H1 (cell line): ENCODE results near the gene DTWD2. TPM values are rescaled to one million over a fixed set of nuclear protein-coding genes. Genes with fewer than 3 reads are reported as not detected.

Experiments
- CTCF ChIA-PET: fragments of 300-600 bp; sonication (Branson Sonifier 250); formaldehyde crosslinking; loops from one replicate; lab custom pipeline; 2021; ENCODE audit not compliant: partially characterized antibody; lab: Charles Lee
- POLR2A ChIA-PET: fragments of 300-600 bp; sonication (Branson Sonifier 250); formaldehyde crosslinking; loops from one replicate; lab custom pipeline; 2021; ENCODE audit warnings: inconsistent platforms; ENCODE audit not compliant: partially characterized antibody; lab: Charles Lee
- DNase-seq, 2 experiments: peaks; one replicate each; pipeline versions ENCODE4 v3.0.0 to v3.0.0-alpha.2; 2010 to 2022; ENCODE audit warnings: low spot score in 2 of 2, low read depth in 1 of 2, mixed read lengths in 1 of 2
- FAIRE-seq: peaks from 2 replicates; lab custom pipeline; 2011; peaks lifted over from hg19 to GRCh38; lab: Jason Lieb, UNC
- H2AFZ ChIP-seq: 2 replicates; pipeline ENCODE4 v1.8.1; 2012; ENCODE audit warnings: low read length, inconsistent platforms
- H2AK5ac ChIP-seq: 2 replicates; pipeline ENCODE4 v1.6.1; 2013; ENCODE audit warnings: low read depth, low read length
- H2BK120ac ChIP-seq: replicated peaks from 2 replicates; pipeline ENCODE3; 2013; ENCODE audit warnings: low read depth, low read length, inconsistent platforms
- H2BK12ac ChIP-seq: 2 replicates; pipeline ENCODE4 v1.6.1; 2013; ENCODE audit warnings: low read depth, low read length
- H2BK15ac ChIP-seq: 2 replicates; pipeline ENCODE4 v1.6.1; 2013; ENCODE audit warnings: low read length
- H2BK20ac ChIP-seq: 2 replicates; pipeline ENCODE4 v1.6.1; 2013; ENCODE audit warnings: low read length
- H2BK5ac ChIP-seq: 2 replicates; pipeline ENCODE4 v1.6.1; 2013; ENCODE audit warnings: low read depth, low read length
- H3K14ac ChIP-seq: 2 replicates; pipeline ENCODE4 v1.6.1; 2013; ENCODE audit warnings: inconsistent platforms; ENCODE audit not compliant: insufficient read length
- H3K18ac ChIP-seq: 2 replicates; pipeline ENCODE4 v1.6.1; 2013; ENCODE audit warnings: low read length; ENCODE audit errors: extremely low read depth
- H3K23ac ChIP-seq: 2 replicates; pipeline ENCODE4 v1.6.1; 2013; ENCODE audit warnings: inconsistent platforms; ENCODE audit not compliant: insufficient read length
- H3K23me2 ChIP-seq: 2 replicates; pipeline ENCODE4 v1.6.1; 2013; ENCODE audit warnings: low read depth, low read length
- H3K27ac ChIP-seq: 2 replicates; pipeline ENCODE4 v1.6.1; 2011; ENCODE audit warnings: low read depth, low read length, inconsistent platforms
- H3K27me3 ChIP-seq, 4 experiments: replicated peaks in 1 of 4; 1 replicate in 1 of 4; 2 replicates in 3 of 4; pipeline versions ENCODE4 v1.6.1 to v1.8.1; 2011 to 2013; ENCODE audit warnings: low read length in 3 of 4, mild to moderate bottlenecking in 3 of 4, inconsistent platforms in 2 of 4, mixed read lengths in 2 of 4, moderate library complexity in 1 of 4; ENCODE audit not compliant: control insufficient read depth in 3 of 4, insufficient read depth in 3 of 4; ENCODE audit errors: extremely low read depth in 1 of 4
- H3K36me3 ChIP-seq, 4 experiments: 2 replicates each; pipeline versions ENCODE4 v1.6.1 to v1.8.1; 2011 to 2013; ENCODE audit warnings: mild to moderate bottlenecking in 4 of 4, low read length in 3 of 4, moderate library complexity in 2 of 4, control low read depth in 1 of 4, inconsistent platforms in 1 of 4; ENCODE audit not compliant: insufficient read depth in 4 of 4, control insufficient read depth in 2 of 4
- H3K4ac ChIP-seq: replicated peaks from 2 replicates; pipeline ENCODE3; 2013; ENCODE audit warnings: low read length, low read depth, mixed read lengths, inconsistent platforms; ENCODE audit not compliant: insufficient read length
- H3K4me1 ChIP-seq, 4 experiments: replicated peaks in 1 of 4; 1 replicate in 1 of 4; 2 replicates in 3 of 4; pipeline versions ENCODE4 v1.6.1 to v1.8.1; 2011 to 2013; ENCODE audit warnings: low read length in 3 of 4, inconsistent platforms in 2 of 4, mixed read lengths in 1 of 4; ENCODE audit not compliant: insufficient read depth in 4 of 4, control insufficient read depth in 3 of 4
- H3K4me2 ChIP-seq, 2 experiments: 2 replicates each; pipeline versions ENCODE4 v1.6.1 to v1.8.1; 2011 to 2013; ENCODE audit warnings: low read depth in 2 of 2, low read length in 2 of 2, control low read depth in 1 of 2, inconsistent platforms in 1 of 2, mild to moderate bottlenecking in 1 of 2; ENCODE audit not compliant: insufficient read depth in 1 of 2
- H3K4me3 ChIP-seq, 4 experiments: fragments of 200-600, 300-600 bp in 1 of 4; sonication (generic), shearing (Covaris generic), sonication (Bioruptor Twin) in 1 of 4; 2 replicates each; pipeline versions ENCODE4 v1.5.1 to v1.8.1; 2011 to 2016; ENCODE audit warnings: low read length in 4 of 4, low read depth in 3 of 4, control low read depth in 2 of 4, inconsistent platforms in 2 of 4, mild to moderate bottlenecking in 2 of 4, mixed read lengths in 1 of 4, moderate library complexity in 1 of 4; ENCODE audit not compliant: insufficient read depth in 2 of 4; ENCODE audit errors: extremely low read depth in 1 of 4
- H3K56ac ChIP-seq: replicated peaks from 2 replicates; pipeline ENCODE3; 2013; ENCODE audit warnings: low read depth, mild to moderate bottlenecking, mixed read lengths, low read length, inconsistent platforms; ENCODE audit not compliant: insufficient read length
- H3K79me1 ChIP-seq: 2 replicates; pipeline ENCODE4 v1.6.1; 2013; ENCODE audit warnings: low read depth, low read length, control low read depth
- H3K79me2 ChIP-seq, 2 experiments: 2 replicates each; pipeline versions ENCODE4 v1.6.1 to v1.8.1; 2012 to 2013; ENCODE audit warnings: low read length in 2 of 2, mild to moderate bottlenecking in 2 of 2, inconsistent platforms in 1 of 2; ENCODE audit not compliant: insufficient read depth in 2 of 2, control insufficient read depth in 1 of 2
- H3K9ac ChIP-seq, 4 experiments: replicated peaks in 1 of 4; 1 replicate in 1 of 4; 2 replicates in 3 of 4; pipeline versions ENCODE4 v1.6.1 to v1.8.1; 2011 to 2013; ENCODE audit warnings: low read depth in 3 of 4, low read length in 3 of 4, control low read depth in 2 of 4, mild to moderate bottlenecking in 2 of 4, moderate library complexity in 2 of 4, inconsistent platforms in 1 of 4; ENCODE audit errors: extremely low read depth in 1 of 4
- H3K9me3 ChIP-seq, 2 experiments: 2 replicates each; pipeline versions ENCODE4 v1.6.1 to v1.8.1; 2012 to 2013; ENCODE audit warnings: mild to moderate bottlenecking in 2 of 2, moderate library complexity in 2 of 2, control low read depth in 1 of 2, inconsistent platforms in 1 of 2, low read depth in 1 of 2, low read length in 1 of 2, mixed read lengths in 1 of 2; ENCODE audit not compliant: insufficient read depth in 2 of 2
- H4K20me1 ChIP-seq, 2 experiments: replicated peaks in 1 of 2; 2 replicates each; pipeline versions ENCODE3 to v1.8.1; 2011 to 2013; ENCODE audit warnings: inconsistent platforms in 2 of 2, low read length in 2 of 2, mild to moderate bottlenecking in 1 of 2; ENCODE audit not compliant: insufficient read depth in 2 of 2, control insufficient read depth in 1 of 2
- H4K5ac ChIP-seq: 2 replicates; pipeline ENCODE4 v1.6.1; 2013; ENCODE audit warnings: low read length, low read depth, mixed read lengths, inconsistent platforms; ENCODE audit not compliant: insufficient read length
- H4K8ac ChIP-seq: 2 replicates; pipeline ENCODE4 v1.8.0; 2013; ENCODE audit warnings: mild to moderate bottlenecking, moderate library complexity, low read length, inconsistent platforms; ENCODE audit not compliant: insufficient read depth; ENCODE audit errors: extremely low read depth
- H4K91ac ChIP-seq: replicated peaks from 2 replicates; pipeline ENCODE3; 2013; ENCODE audit warnings: low read length, mixed read lengths, inconsistent platforms; ENCODE audit not compliant: insufficient read length
- ASH2L ChIP-seq: fragments of 200-600, 300-600 bp; sonication (generic); IDR thresholded peaks from one replicate; pipeline ENCODE4 v1.7.1; 2017; ENCODE audit warnings: low read length
- BACH1 ChIP-seq: IDR thresholded peaks from 2 replicates; pipeline ENCODE4 v1.6.1; 2012; ENCODE audit warnings: low read length, improper control_type of control experiment
- BRCA1 ChIP-seq: IDR thresholded peaks from 2 replicates; pipeline ENCODE4 v1.6.1; 2012; ENCODE audit warnings: low read depth, low read length, improper control_type of control experiment
- CBX8 ChIP-seq: fragments of 300-800, 300-1000 bp; sonication (generic); IDR thresholded peaks from 2 replicates; pipeline ENCODE4 v1.7.1; 2016; ENCODE audit warnings: low read depth, low read length, borderline replicate concordance
- NRF1 ChIP-seq: IDR thresholded peaks from 2 replicates; pipeline ENCODE4 v1.6.1; 2011; ENCODE audit warnings: mild to moderate bottlenecking, low read depth, low read length, improper control_type of control experiment
- RAD21 ChIP-seq, 2 experiments: IDR thresholded peaks in 1 of 2; conservative IDR thresholded peaks in 1 of 2; 2 replicates each; pipeline ENCODE4 v1.6.1; 2011; ENCODE audit warnings: low read depth in 2 of 2, low read length in 2 of 2, improper control_type of control experiment in 1 of 2, inconsistent platforms in 1 of 2, mild to moderate bottlenecking in 1 of 2, moderate library complexity in 1 of 2
- RBBP5 ChIP-seq: IDR thresholded peaks from 2 replicates; pipeline ENCODE4 v1.7.1; 2012; ENCODE audit warnings: low read depth, mild to moderate bottlenecking, inconsistent platforms, low read length, moderate library complexity, borderline replicate concordance
- RNF2 ChIP-seq: fragments of 200-900, 300-1000 bp; sonication (generic); IDR thresholded peaks from 2 replicates; pipeline ENCODE4 v1.7.1; 2016; ENCODE audit warnings: borderline replicate concordance, low read depth, mild to moderate bottlenecking, antibody characterized with exemption, low read length; ENCODE audit not compliant: poor library complexity, severe bottlenecking; ENCODE audit errors: missing control alignments
- TCF12 ChIP-seq: IDR thresholded peaks from 2 replicates; pipeline ENCODE4 v1.6.1; 2011; ENCODE audit warnings: low read depth, mild to moderate bottlenecking, low read length
- WGBS, 2 experiments: shearing (Covaris generic) in 1 of 2; methylation state at CpG; one replicate each; pipeline versions ENCODE4 v1.1.6 to v1.1.7; 2013 to 2015; ENCODE audit warnings: low lambda C conversion rate in 2 of 2, mixed read lengths in 2 of 2, inconsistent platforms in 1 of 2, low coverage in 1 of 2, missing lambda C conversion rate in 1 of 2; ENCODE audit not compliant: insufficient replicate concordance in 2 of 2, insufficient coverage in 1 of 2, insufficient read length in 1 of 2; ENCODE audit errors: extremely low coverage in 1 of 2, missing lambda C conversion rate in 1 of 2; 5-methylcytosine and 5-hydroxymethylcytosine counted together
- polyA plus RNA-seq, 7 experiments: library from polyadenylated mRNA; depleted of rRNA in 3 of 7; stranded (reverse) in 5 of 7; unstranded in 2 of 7; fragments of >200 nt in 5 of 7; fragments of 200-250 nt in 2 of 7; gene quantifications; 1 replicate in 5 of 7; 2 replicates in 1 of 7; 4 replicates in 1 of 7; pipeline versions ENCODE4 v1.2.1 to v1.2.3, GENCODE V29; 2011 to 2013; ENCODE audit warnings: missing spikeins in 2 of 7, mixed read lengths in 2 of 7
- total RNA-seq: library from RNA; stranded (reverse); fragmentation: NEBNext Ultra II Directional; extraction: Animal tissue kit (Norgen Biotek cat#: 25700); gene quantifications from 2 replicates; pipeline ENCODE4 v1.2.1, GENCODE V29; 2021
- TF ChIP-seq, protein P1 (sequence below): IDR thresholded peaks from 2 replicates; pipeline ENCODE4 v1.6.1; 2011; ENCODE audit warnings: low read length, improper control_type of control experiment
- TF ChIP-seq, protein P2 (sequence below): IDR thresholded peaks from 2 replicates; pipeline ENCODE4 v1.6.1; 2012; ENCODE audit warnings: inconsistent platforms

Gene DTWD2
- total and polyA plus RNA-seq, 2 of the 8 experiments (the other 6 are each of a cell fraction or from before 2014, with no cell fraction given): 4.3 to 17.1 TPM

DNA sequence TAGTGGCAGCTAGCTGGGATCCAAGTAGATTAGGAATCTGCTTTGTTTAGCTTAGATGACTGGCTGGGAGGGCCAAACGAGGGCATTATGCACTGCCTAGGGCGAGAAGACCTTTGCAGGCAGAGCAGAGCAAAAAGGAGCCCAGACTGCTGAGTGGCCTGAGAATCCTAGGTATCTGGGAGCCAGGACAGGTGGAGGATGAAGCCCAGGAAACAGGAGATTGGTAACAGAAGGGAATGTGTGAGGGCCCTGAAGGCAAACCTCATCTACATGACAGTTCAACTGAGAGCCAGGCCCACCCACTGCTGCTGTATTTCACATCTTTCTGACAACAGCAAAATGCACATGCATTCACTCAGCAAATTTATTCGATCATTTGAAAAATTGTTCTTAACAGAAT lies 192.3 kb downstream of the DTWD2 start:
- Histone ChIP-seq H3K27me3 (no peaks in the 10 kb centered on the region), H3K27ac (no peak overlapping the region), H3K18ac (no peak overlapping the region), H4K5ac (no peak overlapping the region), H3K9me3 (0 out of 4 replicates have a peak, but pooled peaks cover 0 to 3% of the 10 kb centered on the region in 2 experiments), H3K4me1 (peaks cover 0 to 10% (median 4%) of the 10 kb centered on the region in 4 experiments; a peak in 5 of 7 replicates), H3K79me2 (no peaks in the 10 kb centered on the region), H3K23me2 (no peaks in the 10 kb centered on the region), H2BK12ac (no peak overlapping the region), H3K79me1 (no peaks in the 10 kb centered on the region), H2BK5ac (no peak overlapping the region), H2BK20ac (no peak overlapping the region; the same call in 1 of the 2 replicates), H3K4ac (no peak overlapping the region), H2AFZ (no peak overlapping the region), H3K4me2 (no peak overlapping the region), H4K8ac (no peak overlapping the region), H3K14ac (no peak overlapping the region), H3K36me3 (no peaks in the 10 kb centered on the region), H2BK15ac (no peak overlapping the region), H4K91ac (no peak overlapping the region), H2BK120ac (no peak overlapping the region), H3K9ac (no peak overlapping the region), H3K56ac (no peak overlapping the region), H3K4me3 (no peak overlapping the region), H4K20me1 (no peaks in the 10 kb centered on the region), H3K23ac (no peak overlapping the region), H2AK5ac (no peak overlapping the region)
- ChIA-PET POLR2A (interaction anchor here (0.9 kb wide), 1 partner anchor 9 kb away, joined by 3 read pairs; no protein-coding TSS in a partner anchor), CTCF (interaction anchor here (0.5 to 0.9 kb wide), 3 partner anchors 78 to 247 kb away, joined by 3 read pairs; no protein-coding TSS in a partner anchor)
- WGBS, 2 experiments: 69% methylated on average over 3 of the region's 3 CpGs; no CpG with 5 or more reads in 1 of the 2 experiments
- FAIRE-seq: no peak
- DNase-seq: peak in 1 of 2 experiments; percentile 19
- TF ChIP-seq TCF12 (no peak), RBBP5 (no peak), BRCA1 (no peak), NRF1 (no peak), CBX8 (no peak), ASH2L (no peak), RNF2 (no peak), RAD21 (IDR thresholded peaks at IDR 0.05 in 1 of 2, conservative IDR thresholded peaks at IDR 0.05 in 1 of 2; ENCODE audit: low read depth in 2 of 2, low read length in 2 of 2) (no peak), BACH1 (no peak)
- TF ChIP-seq, protein P1, sequence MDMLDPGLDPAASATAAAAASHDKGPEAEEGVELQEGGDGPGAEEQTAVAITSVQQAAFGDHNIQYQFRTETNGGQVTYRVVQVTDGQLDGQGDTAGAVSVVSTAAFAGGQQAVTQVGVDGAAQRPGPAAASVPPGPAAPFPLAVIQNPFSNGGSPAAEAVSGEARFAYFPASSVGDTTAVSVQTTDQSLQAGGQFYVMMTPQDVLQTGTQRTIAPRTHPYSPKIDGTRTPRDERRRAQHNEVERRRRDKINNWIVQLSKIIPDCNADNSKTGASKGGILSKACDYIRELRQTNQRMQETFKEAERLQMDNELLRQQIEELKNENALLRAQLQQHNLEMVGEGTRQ: no peak
- TF ChIP-seq, protein P2, sequence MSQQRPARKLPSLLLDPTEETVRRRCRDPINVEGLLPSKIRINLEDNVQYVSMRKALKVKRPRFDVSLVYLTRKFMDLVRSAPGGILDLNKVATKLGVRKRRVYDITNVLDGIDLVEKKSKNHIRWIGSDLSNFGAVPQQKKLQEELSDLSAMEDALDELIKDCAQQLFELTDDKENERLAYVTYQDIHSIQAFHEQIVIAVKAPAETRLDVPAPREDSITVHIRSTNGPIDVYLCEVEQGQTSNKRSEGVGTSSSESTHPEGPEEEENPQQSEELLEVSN: no peak
